GM12878 (cell line): ENCODE data around the gene DPP9. TPM values are rescaled to one million over a fixed set of nuclear protein-coding genes. Genes with fewer than 3 reads are reported as not detected.

Experiments used
- BMI1 ChIP-seq: fragments of 450-650 bp; IDR thresholded peaks from 2 replicates; pipeline ENCODE4 v1.6.1; 2016; ENCODE audit warnings: mild to moderate bottlenecking, moderate library complexity, borderline replicate concordance
- CEBPB ChIP-seq, 2 experiments: fragments of 150-350 bp in 1 of 2; IDR thresholded peaks; 2 replicates each; pipeline ENCODE4 v1.6.1; 2012 to 2014; ENCODE audit warnings: low read depth in 2 of 2, low read length in 2 of 2, borderline replicate concordance in 1 of 2, inconsistent platforms in 1 of 2
- EP300 ChIP-seq, 2 experiments: fragments of 150-350 bp in 1 of 2; IDR thresholded peaks; 2 replicates each; pipeline ENCODE4 v1.6.1; 2011 to 2012; ENCODE audit warnings: low read depth in 2 of 2, low read length in 2 of 2, borderline replicate concordance in 1 of 2, improper control_type of control experiment in 1 of 2, inconsistent platforms in 1 of 2; ENCODE audit not compliant: control insufficient read depth in 1 of 2
- ESRRA ChIP-seq: IDR thresholded peaks from 2 replicates; pipeline ENCODE4 v1.6.1; 2012; ENCODE audit warnings: mild to moderate bottlenecking, low read length, improper control_type of control experiment
- FOS ChIP-seq: IDR thresholded peaks from 3 replicates; pipeline ENCODE4 v1.6.1; 2011; ENCODE audit warnings: borderline replicate concordance; ENCODE audit not compliant: insufficient read length; ENCODE audit errors: extremely low read depth
- HDGF ChIP-seq: fragments of 450-650 bp; IDR thresholded peaks from 2 replicates; pipeline ENCODE4 v1.6.1; 2016; ENCODE audit warnings: antibody characterized with exemption
- IKZF1 ChIP-seq: fragments of 450-650 bp; conservative IDR thresholded peaks from 2 replicates; pipeline ENCODE4 v1.6.1; 2017; ENCODE audit warnings: antibody characterized with exemption, mild to moderate bottlenecking
- POLR2AphosphoS2 ChIP-seq: IDR thresholded peaks from 2 replicates; pipeline ENCODE4 v1.6.1; 2011; ENCODE audit warnings: low read depth, mild to moderate bottlenecking, low read length, improper control_type of control experiment, moderate library complexity
- RUNX3 ChIP-seq: IDR thresholded peaks from 2 replicates; pipeline ENCODE4 v1.6.1; 2012; ENCODE audit warnings: low read length, inconsistent platforms
- SP1 ChIP-seq: IDR thresholded peaks from one replicate; pipeline ENCODE4 v1.6.1; 2011; ENCODE audit warnings: low read depth, low read length
- TAF1 ChIP-seq: IDR thresholded peaks from 2 replicates; pipeline ENCODE4 v1.6.1; 2011; ENCODE audit warnings: mild to moderate bottlenecking, low read depth, low read length, borderline replicate concordance
- TBL1XR1 ChIP-seq: IDR thresholded peaks from 2 replicates; pipeline ENCODE4 v1.6.1; 2012; ENCODE audit warnings: low read depth, low read length, improper control_type of control experiment
- TCF7 ChIP-seq: IDR thresholded peaks from 2 replicates; pipeline ENCODE4 v1.6.1; 2014; ENCODE audit warnings: antibody characterized with exemption, borderline replicate concordance
- polyA plus RNA-seq, 11 experiments: library from polyadenylated mRNA; depleted of rRNA in 4 of 11; unstranded in 6 of 11; stranded (reverse) in 5 of 11; fragments of >200 nt; fragmentation: Nextera tagmentation in 4 of 11; fragmentation: Illumina TruSeq in 1 of 11; extraction: Ambion mirVana in 4 of 11; extraction: Trizol in 1 of 11; gene quantifications; 1 replicate in 1 of 11; 2 replicates in 10 of 11; pipeline versions ENCODE4 v1.2.1 to v1.2.3, GENCODE V29; 2011 to 2016; ENCODE audit warnings: inconsistent platforms in 2 of 11, missing spikeins in 2 of 11, low read depth in 1 of 11
- total RNA-seq, 4 experiments: library from RNA; depleted of rRNA in 3 of 4; stranded (reverse); fragments of >200 nt in 3 of 4; fragmentation: Illumina TruSeq in 1 of 4; extraction: Trizol in 1 of 4; gene quantifications; 2 replicates each; pipeline versions ENCODE4 v1.2.1 to v1.2.3, GENCODE V29; 2013 to 2021
- TF ChIP-seq, protein P1 (sequence below): fragments of 450-650 bp; IDR thresholded peaks from 2 replicates; pipeline ENCODE4 v1.6.1; 2016; ENCODE audit warnings: mild to moderate bottlenecking, moderate library complexity, borderline replicate concordance
- TF ChIP-seq, protein P2 (sequence below): fragments of 450-650 bp; formaldehyde crosslinking; IDR thresholded peaks from 2 replicates; pipeline ENCODE4 v1.4.0; 2020; ENCODE audit warnings: mild to moderate bottlenecking, moderate library complexity
- TF ChIP-seq, protein P3 (sequence below): IDR thresholded peaks from 2 replicates; pipeline ENCODE4 v1.6.1; 2011; ENCODE audit warnings: mild to moderate bottlenecking, low read depth, low read length, moderate library complexity; ENCODE audit not compliant: insufficient replicate concordance
- TF ChIP-seq, protein P4 (sequence below): fragments of 450-650 bp; IDR thresholded peaks from 2 replicates; pipeline ENCODE4 v1.6.1; 2018; ENCODE audit warnings: mild to moderate bottlenecking, low read depth, moderate library complexity; ENCODE audit not compliant: partially characterized antibody

The DPP9 gene
- total and polyA plus RNA-seq, 10 of the 15 experiments (the other 5 are each of a cell fraction or from before 2014, with no cell fraction given): 0.64 to 58.6 (median 27.6) TPM

DNA sequence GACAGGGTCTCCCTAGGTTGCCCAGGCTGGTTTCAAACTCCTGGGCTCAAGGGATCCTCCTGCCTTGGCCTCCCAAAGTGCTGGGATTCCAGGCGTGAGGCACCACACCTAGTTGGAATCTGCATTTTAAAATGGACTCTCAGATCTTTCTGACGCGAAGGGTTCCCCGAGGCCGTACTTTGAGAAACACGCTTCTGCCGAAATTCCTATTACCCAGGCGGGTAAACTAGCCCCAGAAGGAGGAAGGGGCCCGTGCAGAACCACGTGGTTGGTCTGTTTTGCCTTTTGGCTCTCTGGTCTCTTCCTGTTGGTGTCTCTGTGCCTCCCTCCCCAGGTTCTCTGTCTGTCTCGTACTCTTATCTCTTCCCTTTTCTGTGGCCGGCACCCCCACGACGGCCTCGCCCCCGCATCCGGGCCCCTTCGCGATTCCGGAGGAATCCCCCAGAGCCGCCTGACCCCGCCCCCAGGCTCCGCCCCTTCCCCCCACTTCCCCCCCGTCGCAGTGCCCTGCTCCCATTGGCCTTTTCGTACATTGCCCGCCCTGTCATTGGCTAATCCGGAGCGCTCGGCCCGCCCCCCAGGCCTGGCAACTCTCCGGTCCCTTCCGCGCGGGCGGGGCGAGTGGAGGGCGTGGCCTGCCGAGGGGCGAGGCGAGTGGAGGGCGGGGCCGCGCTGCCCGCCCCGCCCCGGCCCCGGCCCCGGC lies 84.7 kb downstream of the DPP9 start, which contains the start of gene TNFAIP8L1 (continued):
- TF ChIP-seq, protein P1, sequence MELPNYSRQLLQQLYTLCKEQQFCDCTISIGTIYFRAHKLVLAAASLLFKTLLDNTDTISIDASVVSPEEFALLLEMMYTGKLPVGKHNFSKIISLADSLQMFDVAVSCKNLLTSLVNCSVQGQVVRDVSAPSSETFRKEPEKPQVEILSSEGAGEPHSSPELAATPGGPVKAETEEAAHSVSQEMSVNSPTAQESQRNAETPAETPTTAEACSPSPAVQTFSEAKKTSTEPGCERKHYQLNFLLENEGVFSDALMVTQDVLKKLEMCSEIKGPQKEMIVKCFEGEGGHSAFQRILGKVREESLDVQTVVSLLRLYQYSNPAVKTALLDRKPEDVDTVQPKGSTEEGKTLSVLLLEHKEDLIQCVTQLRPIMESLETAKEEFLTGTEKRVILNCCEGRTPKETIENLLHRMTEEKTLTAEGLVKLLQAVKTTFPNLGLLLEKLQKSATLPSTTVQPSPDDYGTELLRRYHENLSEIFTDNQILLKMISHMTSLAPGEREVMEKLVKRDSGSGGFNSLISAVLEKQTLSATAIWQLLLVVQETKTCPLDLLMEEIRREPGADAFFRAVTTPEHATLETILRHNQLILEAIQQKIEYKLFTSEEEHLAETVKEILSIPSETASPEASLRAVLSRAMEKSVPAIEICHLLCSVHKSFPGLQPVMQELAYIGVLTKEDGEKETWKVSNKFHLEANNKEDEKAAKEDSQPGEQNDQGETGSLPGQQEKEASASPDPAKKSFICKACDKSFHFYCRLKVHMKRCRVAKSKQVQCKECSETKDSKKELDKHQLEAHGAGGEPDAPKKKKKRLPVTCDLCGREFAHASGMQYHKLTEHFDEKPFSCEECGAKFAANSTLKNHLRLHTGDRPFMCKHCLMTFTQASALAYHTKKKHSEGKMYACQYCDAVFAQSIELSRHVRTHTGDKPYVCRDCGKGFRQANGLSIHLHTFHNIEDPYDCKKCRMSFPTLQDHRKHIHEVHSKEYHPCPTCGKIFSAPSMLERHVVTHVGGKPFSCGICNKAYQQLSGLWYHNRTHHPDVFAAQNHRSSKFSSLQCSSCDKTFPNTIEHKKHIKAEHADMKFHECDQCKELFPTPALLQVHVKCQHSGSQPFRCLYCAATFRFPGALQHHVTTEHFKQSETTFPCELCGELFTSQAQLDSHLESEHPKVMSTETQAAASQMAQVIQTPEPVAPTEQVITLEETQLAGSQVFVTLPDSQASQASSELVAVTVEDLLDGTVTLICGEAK: peak; percentile 57; the same call in 1 of the 2 replicates
- peak; percentile 94 for TF ChIP-seq SP1
- TF ChIP-seq TBL1XR1: no peak
- no peak for TF ChIP-seq POLR2AphosphoS2
- no peak for TF ChIP-seq HDGF
- TF ChIP-seq IKZF1: peak; percentile 83
- TF ChIP-seq, protein P2, sequence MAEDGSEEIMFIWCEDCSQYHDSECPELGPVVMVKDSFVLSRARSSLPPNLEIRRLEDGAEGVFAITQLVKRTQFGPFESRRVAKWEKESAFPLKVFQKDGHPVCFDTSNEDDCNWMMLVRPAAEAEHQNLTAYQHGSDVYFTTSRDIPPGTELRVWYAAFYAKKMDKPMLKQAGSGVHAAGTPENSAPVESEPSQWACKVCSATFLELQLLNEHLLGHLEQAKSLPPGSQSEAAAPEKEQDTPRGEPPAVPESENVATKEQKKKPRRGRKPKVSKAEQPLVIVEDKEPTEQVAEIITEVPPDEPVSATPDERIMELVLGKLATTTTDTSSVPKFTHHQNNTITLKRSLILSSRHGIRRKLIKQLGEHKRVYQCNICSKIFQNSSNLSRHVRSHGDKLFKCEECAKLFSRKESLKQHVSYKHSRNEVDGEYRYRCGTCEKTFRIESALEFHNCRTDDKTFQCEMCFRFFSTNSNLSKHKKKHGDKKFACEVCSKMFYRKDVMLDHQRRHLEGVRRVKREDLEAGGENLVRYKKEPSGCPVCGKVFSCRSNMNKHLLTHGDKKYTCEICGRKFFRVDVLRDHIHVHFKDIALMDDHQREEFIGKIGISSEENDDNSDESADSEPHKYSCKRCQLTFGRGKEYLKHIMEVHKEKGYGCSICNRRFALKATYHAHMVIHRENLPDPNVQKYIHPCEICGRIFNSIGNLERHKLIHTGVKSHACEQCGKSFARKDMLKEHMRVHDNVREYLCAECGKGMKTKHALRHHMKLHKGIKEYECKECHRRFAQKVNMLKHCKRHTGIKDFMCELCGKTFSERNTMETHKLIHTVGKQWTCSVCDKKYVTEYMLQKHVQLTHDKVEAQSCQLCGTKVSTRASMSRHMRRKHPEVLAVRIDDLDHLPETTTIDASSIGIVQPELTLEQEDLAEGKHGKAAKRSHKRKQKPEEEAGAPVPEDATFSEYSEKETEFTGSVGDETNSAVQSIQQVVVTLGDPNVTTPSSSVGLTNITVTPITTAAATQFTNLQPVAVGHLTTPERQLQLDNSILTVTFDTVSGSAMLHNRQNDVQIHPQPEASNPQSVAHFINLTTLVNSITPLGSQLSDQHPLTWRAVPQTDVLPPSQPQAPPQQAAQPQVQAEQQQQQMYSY (CRISPR knock-in tag): no peak
- TF ChIP-seq RUNX3: peak; percentile 81
- TF ChIP-seq BMI1: no peak
- peak; percentile 51 for TF ChIP-seq TAF1
- no peak; the same call in 1 of the 2 replicates for TF ChIP-seq ESRRA
- TF ChIP-seq, protein P3, sequence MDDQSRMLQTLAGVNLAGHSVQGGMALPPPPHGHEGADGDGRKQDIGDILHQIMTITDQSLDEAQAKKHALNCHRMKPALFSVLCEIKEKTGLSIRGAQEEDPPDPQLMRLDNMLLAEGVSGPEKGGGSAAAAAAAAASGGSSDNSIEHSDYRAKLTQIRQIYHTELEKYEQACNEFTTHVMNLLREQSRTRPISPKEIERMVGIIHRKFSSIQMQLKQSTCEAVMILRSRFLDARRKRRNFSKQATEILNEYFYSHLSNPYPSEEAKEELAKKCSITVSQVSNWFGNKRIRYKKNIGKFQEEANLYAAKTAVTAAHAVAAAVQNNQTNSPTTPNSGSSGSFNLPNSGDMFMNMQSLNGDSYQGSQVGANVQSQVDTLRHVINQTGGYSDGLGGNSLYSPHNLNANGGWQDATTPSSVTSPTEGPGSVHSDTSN: peak; percentile 23
- TF ChIP-seq EP300 (IDR thresholded peaks at IDR 0.05; ENCODE audit: borderline replicate concordance in 1 of 2, control insufficient read depth in 1 of 2, low read depth in 2 of 2, low read length in 2 of 2): no peak
- peak; percentile 46 for TF ChIP-seq FOS
- TF ChIP-seq, protein P4, sequence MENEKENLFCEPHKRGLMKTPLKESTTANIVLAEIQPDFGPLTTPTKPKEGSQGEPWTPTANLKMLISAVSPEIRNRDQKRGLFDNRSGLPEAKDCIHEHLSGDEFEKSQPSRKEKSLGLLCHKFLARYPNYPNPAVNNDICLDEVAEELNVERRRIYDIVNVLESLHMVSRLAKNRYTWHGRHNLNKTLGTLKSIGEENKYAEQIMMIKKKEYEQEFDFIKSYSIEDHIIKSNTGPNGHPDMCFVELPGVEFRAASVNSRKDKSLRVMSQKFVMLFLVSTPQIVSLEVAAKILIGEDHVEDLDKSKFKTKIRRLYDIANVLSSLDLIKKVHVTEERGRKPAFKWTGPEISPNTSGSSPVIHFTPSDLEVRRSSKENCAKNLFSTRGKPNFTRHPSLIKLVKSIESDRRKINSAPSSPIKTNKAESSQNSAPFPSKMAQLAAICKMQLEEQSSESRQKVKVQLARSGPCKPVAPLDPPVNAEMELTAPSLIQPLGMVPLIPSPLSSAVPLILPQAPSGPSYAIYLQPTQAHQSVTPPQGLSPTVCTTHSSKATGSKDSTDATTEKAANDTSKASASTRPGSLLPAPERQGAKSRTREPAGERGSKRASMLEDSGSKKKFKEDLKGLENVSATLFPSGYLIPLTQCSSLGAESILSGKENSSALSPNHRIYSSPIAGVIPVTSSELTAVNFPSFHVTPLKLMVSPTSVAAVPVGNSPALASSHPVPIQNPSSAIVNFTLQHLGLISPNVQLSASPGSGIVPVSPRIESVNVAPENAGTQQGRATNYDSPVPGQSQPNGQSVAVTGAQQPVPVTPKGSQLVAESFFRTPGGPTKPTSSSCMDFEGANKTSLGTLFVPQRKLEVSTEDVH: no peak
- no peak for TF ChIP-seq CEBPB (IDR thresholded peaks at IDR 0.05; ENCODE audit: borderline replicate concordance in 1 of 2, low read depth in 2 of 2, low read length in 2 of 2)
- TF ChIP-seq TCF7: no peak
